Sigmoid colon (tissue), 7 donors: ENCODE data around the gene SLC35B2. TPM values are rescaled to one million over a fixed set of nuclear protein-coding genes. Genes with fewer than 3 reads are reported as not detected.

ENCODE experiments used
- DNase-seq: peaks from one replicate; pipeline ENCODE4 v3.0.0-alpha.2; 2019
- H3K27ac ChIP-seq, 4 donors: fragments of 200-600 bp; sonication (generic); one replicate each; pipeline ENCODE4 v1.5.1; 2016 to 2019; ENCODE audit warnings: mild to moderate bottlenecking in 1 of 4
- H3K27me3 ChIP-seq, 3 donors: fragments of 200-600 bp; sonication (generic); one replicate each; pipeline ENCODE4 v1.5.1; 2019; ENCODE audit warnings: mild to moderate bottlenecking in 1 of 3
- H3K36me3 ChIP-seq, 4 donors: fragments of 200-600 bp; sonication (generic); one replicate each; pipeline ENCODE4 v1.5.1; 2016 to 2019
- H3K4me1 ChIP-seq, 4 donors: fragments of 200-600 bp; sonication (generic); one replicate each; pipeline ENCODE4 v1.5.1; 2017 to 2019
- H3K4me3 ChIP-seq, 4 donors: fragments of 200-600 bp; sonication (generic); one replicate each; pipeline ENCODE4 v1.5.1; 2017 to 2019; ENCODE audit warnings: mild to moderate bottlenecking in 2 of 4, moderate library complexity in 1 of 4
- H3K9me3 ChIP-seq, 4 donors: fragments of 200-600 bp in 3 of 4; sonication (generic) in 3 of 4; one replicate each; pipeline versions ENCODE4 v1.5.1 to v1.6.1; 2013 to 2019
- CTCF ChIP-seq, 4 experiments: fragments of 450-650 bp in 3 of 4; fragments of 200-600 bp in 1 of 4; IDR thresholded peaks; one replicate each; pipeline ENCODE4 v1.5.1; 2016 to 2019; ENCODE audit warnings: antibody characterized with exemption in 4 of 4, mild to moderate bottlenecking in 3 of 4, moderate library complexity in 2 of 4
- EP300 ChIP-seq, 4 donors: sonication (generic); formaldehyde crosslinking; IDR thresholded peaks; one replicate each; pipeline ENCODE4 v1.6.1; 2017; ENCODE audit warnings: antibody characterized with exemption in 4 of 4
- POLR2A ChIP-seq, 2 donors: fragments of 450-650 bp; IDR thresholded peaks; one replicate each; pipeline ENCODE4 v1.6.1; 2016; ENCODE audit warnings: antibody characterized with exemption in 2 of 2, mild to moderate bottlenecking in 2 of 2, moderate library complexity in 2 of 2
- POLR2AphosphoS5 ChIP-seq, 4 donors: sonication (generic); formaldehyde crosslinking; IDR thresholded peaks; one replicate each; pipeline ENCODE4 v1.6.1; 2017; ENCODE audit warnings: antibody characterized with exemption in 4 of 4
- WGBS, 2 donors: extraction: QIAGEN DNeasy Blood & Tissue Kit; methylation state at CpG; one replicate each; pipeline ENCODE4 v1.1.7; 2013; 5-methylcytosine and 5-hydroxymethylcytosine counted together
- intact Hi-C: fragments of 100-400 bp; cut with DNase I; formaldehyde crosslinking; loops from one replicate; pipeline ENCODE4 v1.15.1; 2023
- polyA plus RNA-seq, 3 donors: library from polyadenylated mRNA; stranded (reverse); fragments of 200-250 nt; gene quantifications; one replicate each; pipeline ENCODE4 v1.2.3, GENCODE V29; 2013
- total RNA-seq, 4 donors: library from RNA; depleted of rRNA; stranded (reverse); fragments of >200 nt; gene quantifications; one replicate each; pipeline ENCODE4 v1.1.0, GENCODE V29; 2016
- donor health status: healthy with polysubstance abuse.
- donor health status: Bipolar disorder and iron deficiency.
- donor health status: healthy.

The SLC35B2 gene
- total and polyA plus RNA-seq, 7 donors: 7.2 to 36.9 (median 25.7) TPM

DNA sequence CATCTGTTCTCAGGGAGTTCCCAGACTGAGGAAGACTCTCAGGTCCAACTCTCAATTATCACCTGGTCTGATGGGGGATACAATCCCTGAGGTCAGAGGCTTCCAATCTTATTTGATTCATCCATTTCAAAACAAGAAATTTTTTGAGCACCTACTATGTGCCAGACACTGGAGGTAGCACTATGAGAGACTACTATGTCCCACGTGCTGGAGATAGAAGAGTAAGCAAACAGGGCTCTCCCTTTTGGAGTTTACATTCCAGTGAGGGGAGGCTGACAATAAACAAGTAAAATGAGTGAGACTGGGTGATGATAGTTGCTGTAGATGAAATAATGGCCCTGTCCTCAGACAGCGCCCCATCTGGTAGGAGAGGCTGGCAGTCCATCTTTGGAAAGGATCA lies 29.4 kb upstream of the SLC35B2 start:
- 57 to 60% methylated on average over 2 of the region's 2 CpGs for WGBS, 2 donors
- Histone ChIP-seq H3K36me3 (no peaks in the 10 kb centered on the region), H3K27ac (no peak overlapping the region), H3K4me3 (no peak overlapping the region), H3K9me3 (no peaks in the 10 kb centered on the region), H3K27me3 (peaks cover 2 to 56% (median 30%) of the 10 kb centered on the region in 3 donors), H3K4me1 (no peaks in the 10 kb centered on the region)
- no peak for DNase-seq
- TF ChIP-seq EP300 (IDR thresholded peaks at IDR 0.05): no peak
- no peak for TF ChIP-seq POLR2AphosphoS5 (IDR thresholded peaks at IDR 0.05)
- no peak for TF ChIP-seq CTCF (IDR thresholded peaks at IDR 0.05)
- no peak for TF ChIP-seq POLR2A (IDR thresholded peaks at IDR 0.05)
- intact Hi-C loops: no loop called here

DNA sequence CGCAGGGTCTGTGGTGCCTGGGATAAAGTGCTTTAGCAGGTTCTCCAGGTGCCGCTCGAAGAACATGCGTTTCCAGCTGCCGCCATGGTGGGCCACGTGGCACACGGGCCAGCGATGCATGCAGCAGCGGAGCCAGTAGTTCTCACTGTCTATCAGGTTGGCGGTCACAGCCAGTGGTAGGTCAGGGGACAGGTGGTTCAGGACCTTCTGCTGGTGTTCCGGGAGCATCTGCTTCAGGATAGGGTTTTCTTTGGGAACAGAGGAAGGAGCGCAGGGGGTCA lies 28.9 kb upstream of the SLC35B2 start:
- no peak overlapping the region for H3K27ac ChIP-seq
- TF ChIP-seq CTCF (IDR thresholded peaks at IDR 0.05) (no peak), POLR2AphosphoS5 (IDR thresholded peaks at IDR 0.05) (no peak), POLR2A (IDR thresholded peaks at IDR 0.05) (no peak), EP300 (IDR thresholded peaks at IDR 0.05) (no peak)
- H3K4me3 ChIP-seq: no peak overlapping the region
- no peaks in the 10 kb centered on the region for H3K9me3 ChIP-seq
- intact Hi-C loops: no loop called here
- peaks cover 0 to 51% (median 25%) of the 10 kb centered on the region in 3 donors for H3K27me3 ChIP-seq
- H3K36me3 ChIP-seq: no peaks in the 10 kb centered on the region
- 91% methylated on average over 12 of the region's 12 CpGs for WGBS, 2 donors
- H3K4me1 ChIP-seq: no peaks in the 10 kb centered on the region
- DNase-seq: no peak

- Histone ChIP-seq H3K27ac (no peak overlapping the region), H3K9me3 (no peaks in the 10 kb centered on the region), H3K4me3 (no peak overlapping the region), H3K4me1 (no peaks in the 10 kb centered on the region), H3K36me3 (no peaks in the 10 kb centered on the region), H3K27me3 (peaks cover 0 to 46% (median 23%) of the 10 kb centered on the region in 3 donors)
- TF ChIP-seq POLR2AphosphoS5 (IDR thresholded peaks at IDR 0.05) (no peak), EP300 (IDR thresholded peaks at IDR 0.05) (no peak), POLR2A (IDR thresholded peaks at IDR 0.05) (no peak), CTCF (IDR thresholded peaks at IDR 0.05) (no peak)
- intact Hi-C loops: no loop called here
- WGBS, 2 donors: 79 to 81% methylated on average over 25 of the region's 25 CpGs
- no peak for DNase-seq
Observed at GRCh38 chr6:44285552-44286284, 28.4 kb upstream of the SLC35B2 start.

DNA sequence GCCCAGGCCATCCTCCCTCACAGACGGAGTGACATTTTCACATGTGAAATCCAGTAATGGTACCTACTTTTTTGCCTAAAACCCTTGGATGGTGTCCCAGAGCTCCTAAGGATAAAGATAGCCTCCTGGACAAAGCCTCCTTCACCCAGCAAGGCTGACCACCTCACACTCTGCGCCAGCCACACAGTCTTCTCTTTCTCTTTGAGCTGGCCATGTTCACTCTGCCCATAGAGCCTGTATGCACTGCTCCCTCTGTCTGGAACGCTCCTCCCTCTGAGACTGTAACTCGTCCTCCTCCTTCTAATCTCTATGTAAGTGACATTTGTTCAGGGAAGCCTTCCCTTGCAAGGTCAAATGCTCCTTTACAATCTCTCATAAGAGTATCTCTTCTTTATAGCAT lies 27.5 kb upstream of the SLC35B2 start:
- H3K27me3 ChIP-seq: peaks cover 0 to 37% (median 14%) of the 10 kb centered on the region in 3 donors
- H3K4me1 ChIP-seq: no peaks in the 10 kb centered on the region
- no peaks in the 10 kb centered on the region for H3K36me3 ChIP-seq
- 61 to 66% methylated on average over 4 of the region's 4 CpGs for WGBS, 2 donors
- H3K4me3 ChIP-seq: no peak overlapping the region
- intact Hi-C loops: no loop called here
- no peaks in the 10 kb centered on the region for H3K9me3 ChIP-seq
- DNase-seq: no peak
- H3K27ac ChIP-seq: no peak overlapping the region
- TF ChIP-seq EP300 (IDR thresholded peaks at IDR 0.05) (no peak), CTCF (IDR thresholded peaks at IDR 0.05) (no peak), POLR2AphosphoS5 (IDR thresholded peaks at IDR 0.05) (no peak), POLR2A (IDR thresholded peaks at IDR 0.05) (no peak)

- WGBS, 2 donors: 52 to 58% methylated on average over 2 of the region's 2 CpGs
Observed at GRCh38 chr6:44284121-44284520, 26.8 kb upstream of the SLC35B2 start.

More at GRCh38 chr6:44284121-44284520, 26.8 kb upstream of the SLC35B2 start:
- TF ChIP-seq POLR2A (IDR thresholded peaks at IDR 0.05) (no peak), POLR2AphosphoS5 (IDR thresholded peaks at IDR 0.05) (no peak), EP300 (IDR thresholded peaks at IDR 0.05) (no peak), CTCF (IDR thresholded peaks at IDR 0.05) (no peak)
- H3K4me1 ChIP-seq: no peaks in the 10 kb centered on the region
- peaks cover 0 to 32% (median 10%) of the 10 kb centered on the region in 3 donors for H3K27me3 ChIP-seq
- H3K27ac ChIP-seq: no peak overlapping the region
- H3K9me3 ChIP-seq: no peaks in the 10 kb centered on the region
- intact Hi-C loops: no loop called here
- no peak overlapping the region for H3K4me3 ChIP-seq
- DNase-seq: no peak
- H3K36me3 ChIP-seq: no peaks in the 10 kb centered on the region
